Pancreas (tissue), 10 donors: ENCODE results near the gene OR51E1. TPM values are rescaled to one million over a fixed set of nuclear protein-coding genes. Genes with fewer than 3 reads are reported as not detected.
A peak's percentile ranks its signal among the peaks of the same experiment; 100 is the strongest.

Source experiments
- ATAC-seq, 4 donors: fragments of 200-7000 bp; cut with Tn5 transposase; one replicate each; pipeline versions ENCODE4 v1.8.0 to v1.9.1; 2020; ENCODE audit warnings: mild to moderate bottlenecking in 4 of 4, moderate library complexity in 4 of 4
- DNase-seq, 6 donors: peaks; one replicate each; pipeline ENCODE4 v3.0.0-alpha.2; 2020
- FAIRE-seq: peaks from 2 replicates; lab custom pipeline; 2012; peaks lifted over from hg19 to GRCh38; lab: Jason Lieb, UNC
- H3K27ac ChIP-seq, 4 donors: fragments of 200-600 bp; sonication (generic); 1 replicate in 3 of 4; 2 replicates in 1 of 4; pipeline versions ENCODE4 v1.5.0 to v1.8.0; 2020
- H3K27me3 ChIP-seq, 4 donors: fragments of 200-600 bp; one replicate each; pipeline ENCODE4 v1.8.0; 2021
- H3K36me3 ChIP-seq, 3 donors: fragments of 200-600 bp; sonication (generic) in 1 of 3; one replicate each; pipeline versions ENCODE4 v1.5.0 to v1.8.0; 2020 to 2021
- H3K4me1 ChIP-seq, 3 donors: fragments of 200-600 bp; one replicate each; pipeline ENCODE4 v1.8.0; 2021
- H3K4me3 ChIP-seq, 4 donors: fragments of 200-600 bp; sonication (generic) in 2 of 4; one replicate each; pipeline versions ENCODE4 v1.5.0 to v1.8.0; 2020 to 2021
- H3K9me3 ChIP-seq, 4 donors: fragments of 200-600 bp; one replicate each; pipeline ENCODE4 v1.8.0; 2021
- CTCF ChIP-seq, 4 donors: fragments of 200-600 bp; sonication (generic) in 3 of 4; IDR thresholded peaks; one replicate each; pipeline versions ENCODE4 v1.5.0 to v1.8.0; 2021; ENCODE audit warnings: antibody characterized with exemption in 4 of 4
- WGBS, 2 donors: extraction: QIAGEN DNeasy Blood & Tissue Kit; methylation state at CpG; one replicate each; pipeline ENCODE4 v1.1.7; 2013; 5-methylcytosine and 5-hydroxymethylcytosine counted together
- intact Hi-C, 3 donors: fragments of 100-400 bp; cut with DNase I; formaldehyde crosslinking; loops; one replicate each; pipeline versions ENCODE4 v1.11.1 to v1.14.2; 2022
- polyA plus RNA-seq, 2 donors: library from polyadenylated mRNA; stranded (reverse); fragments of 200-250 nt; gene quantifications; one replicate each; pipeline ENCODE4 v1.2.3, GENCODE V29; 2013
- total RNA-seq, 6 donors: library from RNA; stranded (reverse); fragmentation: NEBNext Ultra II Directional in 4 of 6; extraction: Animal tissue kit (Norgen Biotek cat#: 25700) in 4 of 6; gene quantifications; one replicate each; pipeline versions ENCODE4 v1.2.1 to v1.2.4, GENCODE V29; 2021 to 2023
- donor health status: healthy with polysubstance abuse.
- donor health status: DM: no; HTN: no; CAD: no; lungs with moderate emphysema.
- donor health status: DM: no; HTN: no; CAD: no.
- donor health status: control.
- donor health status: control.
- donor health status: Bipolar disorder and iron deficiency.
- donor health status: DM: yes; HTN: yes; CAD: no.
- donor health status: DM: no; HTN: no; CAD: no.
- donor health status: DM: no; HTN: no; CAD: no.
- donor health status: DM: yes; HTN: yes; CAD: no.

Gene OR51E1
- total and polyA plus RNA-seq, 8 donors, result 0.06 to 0.23 (median 0.10) TPM; not detected in 4

GRCh38 chr11:4699697-4700435 is 56.1 kb downstream of the OR51E1 start:
- Histone ChIP-seq H3K4me1 (peaks cover 0 to 7% (median 0%) of the 10 kb centered on the region in 3 donors), H3K27me3 (no peaks in the 10 kb centered on the region), H3K9me3 (no peaks in the 10 kb centered on the region), H3K36me3 (no peaks in the 10 kb centered on the region), H3K4me3 (no peak overlapping the region), H3K27ac (no peak overlapping the region)
- WGBS, 2 donors, result 90 to 97% methylated on average over 3 of the region's 3 CpGs
- FAIRE-seq (no peak), DNase-seq (no peak), ATAC-seq (no peak)
- TF ChIP-seq CTCF (IDR thresholded peaks at IDR 0.05), result no peak
- intact Hi-C loops, result no loop called here

GRCh38 chr11:4700436-4700820 is 56.6 kb downstream of the OR51E1 start:
- Histone ChIP-seq H3K9me3 (no peaks in the 10 kb centered on the region), H3K36me3 (no peaks in the 10 kb centered on the region), H3K4me1 (peaks cover 0 to 7% (median 0%) of the 10 kb centered on the region in 3 donors), H3K27ac (no peak overlapping the region), H3K27me3 (no peaks in the 10 kb centered on the region), H3K4me3 (no peak overlapping the region)
- ATAC-seq (no peak), DNase-seq (no peak), FAIRE-seq (no peak)
- intact Hi-C loops, result no loop called here
- 78 to 86% methylated on average over 1 of the region's 1 CpG for WGBS, 2 donors
- no peak for TF ChIP-seq CTCF (IDR thresholded peaks at IDR 0.05)

- WGBS, 2 donors, result 7 to 11% methylated on average over 5 of the region's 5 CpGs
- ATAC-seq, result peak; percentile 53 to 88 (median 76)
- no peaks in the 10 kb centered on the region for H3K36me3 ChIP-seq
- TF ChIP-seq CTCF (IDR thresholded peaks at IDR 0.05), result no peak
- intact Hi-C loops, result no loop called here
- H3K9me3 ChIP-seq, result no peaks in the 10 kb centered on the region
- H3K4me3 ChIP-seq, result no peak within 1 kb of the TSS
- no peaks in the 10 kb centered on the region for H3K27me3 ChIP-seq
- peaks cover 0 to 7% (median 0%) of the 10 kb centered on the region in 3 donors for H3K4me1 ChIP-seq
- no peak within 1 kb of the TSS for H3K27ac ChIP-seq
- peak in 1 of 6 donors; percentile 37 for DNase-seq
- FAIRE-seq, result no peak
Measured at GRCh38 chr11:4704054-4704789, 60.4 kb downstream of the OR51E1 start, which contains the start of gene MMP26. Gene MMP26, plus strand, starts transcription at chr11:4704784.

GRCh38 chr11:4704790-4705334 is 61.1 kb downstream of the OR51E1 start:
- intact Hi-C loops, result no loop called here
- 68 to 71% methylated on average over 8 of the region's 8 CpGs for WGBS, 2 donors

More at GRCh38 chr11:4704790-4705334, 61.1 kb downstream of the OR51E1 start:
- H3K36me3 ChIP-seq, result no peaks in the 10 kb centered on the region
- no peaks in the 10 kb centered on the region for H3K9me3 ChIP-seq
- DNase-seq (no peak), ATAC-seq (peak in 2 of 4 donors; percentile 24 to 33), FAIRE-seq (no peak)
- no peak overlapping the region for H3K27ac ChIP-seq
- no peak overlapping the region for H3K4me3 ChIP-seq
- no peaks in the 10 kb centered on the region for H3K27me3 ChIP-seq
- no peak for TF ChIP-seq CTCF (IDR thresholded peaks at IDR 0.05)
- H3K4me1 ChIP-seq, result peaks cover 0 to 7% (median 0%) of the 10 kb centered on the region in 3 donors

Other genes starting within 250 kb of the OR51E1 start
- not detected for gene OR52K2, start 194.7 kb upstream of the OR51E1 start, total RNA-seq
- under 1 TPM in 1 of 2 donors, not detected in 1; 0.09 TPM for gene OR52K2, start 194.7 kb upstream of the OR51E1 start, polyA plus RNA-seq
- under 1 TPM in 1 of 6 donors, not detected in 5; 0.06 TPM for gene OR52K1, start 161.3 kb upstream of the OR51E1 start, total RNA-seq
- not detected for gene OR52K1, start 161.3 kb upstream of the OR51E1 start, polyA plus RNA-seq
- gene OR52M1, start 98.8 kb upstream of the OR51E1 start, total RNA-seq, result not detected
- gene OR52M1, start 98.8 kb upstream of the OR51E1 start, polyA plus RNA-seq, result not detected
- not detected for gene OR52I2, start 62.2 kb upstream of the OR51E1 start, total RNA-seq
- gene OR52I2, start 62.2 kb upstream of the OR51E1 start, polyA plus RNA-seq, result not detected
- gene OR52I1, start 49.9 kb upstream of the OR51E1 start, total RNA-seq, result not detected
- not detected for gene OR52I1, start 49.9 kb upstream of the OR51E1 start, polyA plus RNA-seq
- 10 to 100 TPM in 1 of 6 donors, 1 to 10 TPM in 5; 3.7 to 10.6 (median 6.5) TPM for gene TRIM68, start 35.8 kb upstream of the OR51E1 start, total RNA-seq
- gene TRIM68, start 35.8 kb upstream of the OR51E1 start, polyA plus RNA-seq, result 1 to 10 TPM; 4.4 to 5.9 TPM
- gene OR51D1, start 6.5 kb upstream of the OR51E1 start, total RNA-seq, result not detected
- not detected for gene OR51D1, start 6.5 kb upstream of the OR51E1 start, polyA plus RNA-seq
- gene OR51E2, start 53.9 kb downstream of the OR51E1 start, total RNA-seq, result under 1 TPM in 1 of 6 donors, not detected in 5; 0.16 TPM
- gene OR51E2, start 53.9 kb downstream of the OR51E1 start, polyA plus RNA-seq, result under 1 TPM in 1 of 2 donors, not detected in 1; 0.09 TPM
- not detected for gene MMP26, start 60.8 kb downstream of the OR51E1 start, total RNA-seq
- gene MMP26, start 60.8 kb downstream of the OR51E1 start, polyA plus RNA-seq, result under 1 TPM in 1 of 2 donors, not detected in 1; 0.16 TPM
- not detected for gene OR51F1, start 126.0 kb downstream of the OR51E1 start, total RNA-seq
- gene OR51F1, start 126.0 kb downstream of the OR51E1 start, polyA plus RNA-seq, result not detected
- not detected for gene OR52R1, start 160.4 kb downstream of the OR51E1 start, total RNA-seq
- gene OR52R1, start 160.4 kb downstream of the OR51E1 start, polyA plus RNA-seq, result not detected
- not detected for gene OR51F2, start 177.3 kb downstream of the OR51E1 start, total RNA-seq
- not detected for gene OR51F2, start 177.3 kb downstream of the OR51E1 start, polyA plus RNA-seq
- not detected for gene OR51S1, start 205.2 kb downstream of the OR51E1 start, total RNA-seq
- not detected for gene OR51S1, start 205.2 kb downstream of the OR51E1 start, polyA plus RNA-seq
- not detected for gene OR51T1, start 237.9 kb downstream of the OR51E1 start, total RNA-seq
- not detected for gene OR51T1, start 237.9 kb downstream of the OR51E1 start, polyA plus RNA-seq